GM19099 (cell line): ENCODE results near the gene GJB1.

ENCODE experiments used
- POLR2A ChIP-seq: IDR thresholded peaks from 3 replicates; pipeline ENCODE4 v1.6.1; 2011; ENCODE audit warnings: low read depth; ENCODE audit not compliant: insufficient read length; ENCODE audit errors: extremely low read depth

The GJB1 gene

DNA sequence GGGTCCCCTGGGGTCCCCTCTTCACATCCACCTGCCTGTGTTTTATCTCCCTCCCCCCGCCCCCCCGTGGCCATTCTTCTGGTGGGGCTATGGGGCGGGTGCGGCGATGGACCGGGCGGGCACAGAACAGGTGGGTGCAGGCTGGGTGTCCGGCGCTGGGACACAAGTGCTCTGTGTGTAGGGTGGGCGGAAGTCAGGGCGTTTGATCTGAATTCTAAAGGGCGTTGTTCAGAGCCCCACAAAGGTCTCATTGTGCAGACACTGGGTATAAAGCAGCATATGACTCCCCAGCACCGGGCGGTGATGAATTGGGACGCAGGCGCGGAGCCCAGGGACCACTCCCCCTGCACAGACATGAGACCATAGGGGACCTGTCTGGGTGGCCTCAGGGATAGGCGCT is at the start of gene GJB1:
Gene GJB1 (plus strand): TSS at position 296 of the 400 bp plus-strand sequence. CDS start 484 bp downstream, outside the sequence.
- no peak for TF ChIP-seq POLR2A

DNA sequence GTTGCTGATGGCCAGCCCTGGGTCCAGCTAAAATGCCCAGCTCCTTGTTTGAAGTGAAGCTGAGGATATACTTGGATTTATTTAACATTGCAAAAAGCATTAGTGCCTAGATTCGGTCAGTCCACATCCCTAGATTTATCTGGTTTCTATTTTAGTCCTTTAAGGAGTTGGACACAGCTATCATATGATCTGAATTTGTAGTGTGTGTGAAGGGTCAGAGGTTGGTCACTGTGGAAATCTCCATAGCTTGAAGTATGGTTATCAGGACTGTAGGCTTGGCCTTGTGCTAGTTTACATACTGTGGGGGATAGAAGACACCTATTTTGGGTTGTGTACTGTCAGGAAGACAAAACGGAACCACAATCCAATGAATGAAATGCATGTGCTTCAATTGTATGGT is 49.6 kb upstream of the GJB1 start:
- no peak for TF ChIP-seq POLR2A

DNA sequence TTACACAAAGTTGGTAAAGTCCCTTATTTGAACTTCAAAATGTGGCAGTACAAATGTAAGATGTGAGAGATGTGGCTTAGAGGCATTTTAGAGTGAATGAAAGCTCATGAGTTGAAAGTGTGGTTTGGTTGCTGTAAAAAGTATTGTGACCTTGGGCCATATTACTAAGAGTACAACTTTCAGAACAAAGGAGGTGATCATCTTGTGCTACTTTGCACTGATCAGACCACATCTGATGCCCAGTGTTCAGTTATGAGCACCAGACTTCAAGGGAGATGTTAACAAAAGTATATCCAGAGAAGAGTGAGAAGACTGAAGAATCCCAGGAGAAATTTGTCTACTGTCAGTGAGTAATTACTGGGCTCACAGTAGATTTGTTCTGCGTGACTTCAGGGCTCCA is 48.2 kb upstream of the GJB1 start:
- TF ChIP-seq POLR2A: no peak

DNA sequence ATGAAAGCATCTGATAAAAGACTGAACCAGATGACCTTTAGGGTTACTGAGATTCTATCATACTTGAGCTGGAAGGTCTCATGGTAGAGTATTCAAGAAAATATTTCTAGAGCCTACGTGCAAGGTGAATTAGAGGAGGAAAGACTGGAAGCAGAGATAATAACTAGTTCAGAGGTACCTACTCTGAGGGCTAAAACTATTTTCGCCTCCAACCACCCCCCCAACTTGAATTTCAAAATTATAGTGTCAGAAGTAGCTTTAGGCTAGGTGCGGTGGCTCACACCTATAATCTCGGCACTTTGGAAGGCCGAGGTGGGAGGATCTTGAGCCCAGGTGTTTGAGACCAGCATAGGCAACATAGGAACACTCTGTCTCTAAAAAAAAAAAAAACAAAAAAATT is 47.5 kb upstream of the GJB1 start:
- TF ChIP-seq POLR2A: no peak

DNA sequence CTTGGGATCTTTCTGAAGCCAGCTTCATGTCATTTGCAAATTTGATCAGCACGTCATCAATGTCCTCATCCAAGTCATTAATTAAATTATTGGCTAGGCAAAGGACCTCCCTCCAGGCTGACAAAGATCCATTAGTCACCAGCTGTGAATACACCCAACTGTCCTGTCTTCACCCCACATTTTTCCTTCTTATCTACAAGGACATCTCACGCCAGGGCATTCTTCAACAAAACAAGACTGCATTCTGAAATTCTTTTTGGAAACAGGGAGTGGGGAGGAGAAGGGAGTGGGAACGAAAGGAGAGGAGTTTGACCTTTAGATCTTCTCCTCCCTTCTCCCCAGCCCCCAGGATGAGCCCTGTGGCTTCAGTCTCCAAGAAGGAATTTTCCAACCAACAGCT is 45.7 kb upstream of the GJB1 start:
- no peak for TF ChIP-seq POLR2A

DNA sequence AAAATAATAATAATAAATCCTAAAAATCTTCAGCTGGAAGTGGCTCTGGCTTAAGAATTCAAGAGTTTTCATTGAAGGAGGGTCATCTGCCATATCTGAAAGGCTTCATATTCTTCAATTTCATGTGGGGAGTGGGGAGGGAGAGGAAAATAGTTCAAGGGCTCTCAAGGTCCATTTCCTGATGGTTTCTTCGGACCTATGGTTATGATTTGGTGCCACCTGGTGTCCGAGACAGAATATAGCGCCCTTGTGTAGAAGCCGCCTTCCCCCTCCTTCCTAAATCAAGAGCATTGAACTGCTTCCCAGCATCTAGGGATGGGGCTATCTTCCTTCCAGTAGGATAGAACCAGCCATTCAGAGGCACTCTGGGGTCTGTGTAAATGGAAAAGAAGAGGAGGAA is 44.1 kb upstream of the GJB1 start:
- TF ChIP-seq POLR2A: no peak

DNA sequence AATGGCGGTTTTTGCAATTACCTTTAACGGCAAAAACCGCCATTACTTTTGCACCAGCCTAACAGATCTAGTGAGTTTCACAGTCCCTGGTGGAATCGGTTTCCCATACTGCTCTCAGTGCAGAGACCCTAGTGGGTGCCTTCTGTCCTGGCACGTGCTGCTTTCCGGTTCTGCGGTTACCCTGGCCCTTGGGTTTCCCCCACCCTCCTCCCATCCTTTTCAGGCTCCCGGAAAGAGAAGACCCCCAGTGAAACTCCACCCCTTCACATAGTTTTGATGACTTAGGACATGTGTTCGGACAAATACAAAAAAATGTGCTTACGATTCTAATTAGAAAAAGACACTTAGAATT is 41.5 kb upstream of the GJB1 start:
- TF ChIP-seq POLR2A: no peak

DNA sequence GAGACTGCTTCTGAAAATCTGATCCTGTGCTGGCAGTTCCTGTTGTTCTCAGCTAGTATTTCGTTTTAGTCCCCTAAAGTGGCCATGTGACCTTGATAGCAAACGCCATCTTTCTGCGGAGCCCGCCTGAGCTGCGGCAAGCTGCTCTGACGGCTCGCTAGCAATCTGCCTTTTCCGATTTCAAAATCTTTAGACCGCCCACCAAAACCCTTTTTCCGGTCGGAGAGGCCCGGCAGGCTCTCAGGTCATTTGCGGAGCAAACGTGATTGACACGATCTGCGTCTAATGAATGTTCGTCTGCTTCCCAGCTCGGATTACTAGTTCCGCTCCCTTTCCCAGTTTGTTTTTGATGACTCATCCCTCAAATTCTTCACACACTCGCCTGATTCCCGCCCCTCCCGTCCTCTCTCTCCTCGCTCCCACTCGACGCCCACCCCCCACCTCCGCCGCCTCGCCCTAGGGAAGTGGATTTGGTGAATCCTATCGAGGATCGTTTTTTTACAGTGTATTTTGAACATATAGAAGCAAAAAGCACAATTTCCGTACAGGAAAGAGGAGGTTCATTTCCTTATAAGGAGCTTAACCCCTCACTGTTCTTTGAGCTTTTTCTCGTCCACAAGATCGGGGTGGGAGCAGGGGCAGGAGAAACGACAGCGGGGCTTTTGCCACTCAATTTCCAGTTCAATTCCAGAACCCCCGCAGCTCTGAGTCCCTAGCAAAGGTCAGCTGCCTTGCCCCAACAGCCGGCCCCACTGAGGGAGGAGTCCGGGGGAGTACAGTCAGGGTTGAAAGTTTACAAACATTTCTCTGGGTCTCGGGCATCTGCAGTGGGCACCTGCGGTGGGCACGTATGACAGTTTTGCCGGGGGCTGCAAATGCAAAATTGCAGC is 40.9 kb upstream of the GJB1 start:
- peak; percentile 76 for TF ChIP-seq POLR2A

DNA sequence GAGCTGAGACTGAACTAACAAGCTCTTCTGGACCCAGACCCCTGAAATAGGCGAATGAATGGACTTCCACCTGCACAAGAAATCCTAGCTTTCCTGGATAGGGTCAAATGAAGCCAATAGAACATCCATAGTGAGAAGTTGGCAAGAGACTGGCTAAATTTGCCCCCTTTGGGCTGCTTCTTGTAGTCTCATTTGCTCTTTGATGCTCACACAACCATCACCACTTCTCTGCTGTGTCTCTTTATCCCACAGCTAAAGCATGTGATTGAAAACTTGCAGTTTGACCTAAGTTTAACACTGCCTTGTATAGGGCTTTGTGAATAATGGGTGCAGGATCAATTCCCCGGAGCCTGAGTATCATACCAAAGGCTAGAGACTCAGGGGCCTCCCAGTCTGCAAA is 40.2 kb upstream of the GJB1 start:
- no peak for TF ChIP-seq POLR2A

DNA sequence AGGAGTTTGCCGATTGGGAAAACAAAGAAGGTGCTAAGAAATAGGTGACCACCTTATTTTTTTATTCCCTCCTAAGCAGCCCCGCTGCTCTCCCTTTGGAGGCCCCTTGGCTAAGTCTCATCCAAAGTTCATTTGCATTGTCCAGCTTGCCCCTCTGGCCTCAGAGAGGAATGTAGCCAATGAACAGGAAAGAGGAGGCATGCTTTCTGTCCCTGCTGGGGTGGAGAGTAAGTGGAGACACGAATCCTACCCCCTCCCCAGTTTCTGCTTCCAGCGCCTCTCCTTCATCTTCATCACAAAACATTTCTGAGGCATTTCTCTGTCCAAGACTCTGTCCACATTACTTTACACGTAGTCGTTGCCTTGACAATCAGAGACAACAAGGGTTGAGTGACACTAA is 39.7 kb upstream of the GJB1 start:
- TF ChIP-seq POLR2A: no peak

DNA sequence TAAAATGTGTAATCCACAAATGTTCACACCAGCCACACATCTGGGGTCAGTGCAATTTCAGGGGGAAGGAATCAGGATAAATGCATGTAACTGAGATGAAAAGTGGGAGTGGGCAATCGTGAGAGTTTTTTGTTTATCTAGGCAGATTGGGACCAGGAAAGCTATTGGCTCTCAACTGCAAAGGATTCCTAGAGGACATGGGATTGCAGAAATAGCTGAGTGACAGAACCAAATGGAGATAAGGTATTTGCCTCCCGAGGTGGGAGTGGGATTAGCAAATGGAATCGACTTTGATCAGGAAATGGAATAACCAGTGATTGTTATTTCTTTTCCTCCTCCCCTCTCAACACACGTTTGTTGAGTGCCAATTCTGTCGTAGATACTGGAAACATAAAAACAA is 38.9 kb upstream of the GJB1 start:
- no peak for TF ChIP-seq POLR2A

DNA sequence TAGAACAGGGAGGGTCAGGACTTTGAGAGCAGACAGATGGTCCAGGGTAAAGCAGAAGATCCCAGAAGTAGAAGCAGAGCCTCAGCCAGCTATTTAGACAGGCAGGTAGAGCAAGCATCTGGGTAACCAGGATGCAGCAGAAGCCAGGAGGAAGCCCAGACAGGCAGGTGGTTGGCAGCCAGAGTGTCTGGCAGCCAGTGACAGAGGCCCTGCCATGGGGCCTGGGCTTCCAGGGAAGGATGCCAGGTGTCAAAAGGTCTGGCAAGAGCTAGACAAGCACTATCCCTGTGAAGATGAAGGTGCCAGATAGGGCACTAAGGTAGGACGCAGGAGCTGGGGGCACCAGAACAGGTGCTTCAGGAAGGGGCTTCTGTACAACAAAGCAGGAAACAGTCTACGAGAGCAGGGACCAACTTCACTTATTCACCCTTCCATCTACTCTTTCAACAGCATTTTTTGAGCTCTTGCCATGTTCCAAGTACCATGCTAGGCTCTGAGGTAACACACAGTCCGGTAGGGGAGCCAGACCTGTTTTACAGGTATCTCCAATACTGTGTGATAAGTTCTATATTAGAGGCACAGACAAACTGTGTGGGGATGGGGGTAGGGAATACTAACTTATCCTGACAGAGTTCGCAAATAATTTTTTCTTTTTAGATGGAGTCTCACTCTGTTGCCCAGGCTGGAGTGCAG is 38.1 kb upstream of the GJB1 start:
- no peak for TF ChIP-seq POLR2A

DNA sequence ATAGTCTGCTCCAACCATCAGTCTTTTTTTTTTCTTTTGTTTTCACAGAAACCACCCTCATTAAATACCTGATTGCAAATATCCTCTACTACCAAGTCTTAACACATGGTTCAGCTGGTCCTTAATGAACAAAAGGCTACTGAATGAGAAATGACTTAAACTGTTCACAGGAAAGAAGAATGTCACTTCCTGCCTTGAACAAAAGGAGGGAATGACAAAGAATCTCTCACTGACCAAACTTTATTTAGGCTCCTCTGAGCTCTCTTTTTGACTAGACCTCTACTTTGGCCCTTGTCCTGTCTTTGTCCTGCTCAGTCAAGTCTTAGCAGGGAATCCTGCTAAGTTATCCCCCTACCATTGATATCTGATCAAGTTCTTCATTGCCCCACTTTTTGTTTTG is 31.8 kb upstream of the GJB1 start:
- no peak for TF ChIP-seq POLR2A

DNA sequence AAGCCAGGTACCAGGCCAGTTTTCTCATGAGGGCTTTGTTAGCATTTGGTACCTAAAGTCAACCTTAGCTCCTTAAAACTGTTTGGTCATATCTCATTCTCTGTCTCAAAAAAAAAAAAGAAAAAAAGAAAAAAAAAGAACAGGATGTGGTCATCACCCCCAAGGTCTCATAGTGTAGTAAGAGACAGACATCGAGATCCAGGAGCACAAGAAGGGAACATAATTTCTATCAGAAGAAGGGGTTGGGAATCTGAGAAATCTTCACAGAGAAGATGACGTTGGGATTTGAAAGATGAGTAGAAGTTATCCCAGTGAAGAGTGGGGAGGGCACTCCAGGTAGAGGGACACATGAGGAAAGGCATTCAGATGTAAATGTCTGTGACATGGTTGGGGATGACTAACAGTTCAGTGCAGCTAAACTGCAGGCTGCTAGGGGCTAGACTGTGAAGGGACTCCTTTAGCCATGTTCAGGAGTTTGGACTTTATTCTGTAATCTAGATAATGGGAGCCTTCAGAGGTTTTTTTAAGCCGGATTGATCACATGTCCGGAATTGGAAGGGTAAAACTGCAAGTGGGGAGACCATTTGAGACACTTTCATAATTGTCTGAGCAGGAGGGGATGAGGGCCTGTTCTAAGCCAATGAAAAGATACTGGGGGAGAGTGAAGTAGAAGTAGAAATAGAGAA is 26.9 kb upstream of the GJB1 start:
- TF ChIP-seq POLR2A: no peak

DNA sequence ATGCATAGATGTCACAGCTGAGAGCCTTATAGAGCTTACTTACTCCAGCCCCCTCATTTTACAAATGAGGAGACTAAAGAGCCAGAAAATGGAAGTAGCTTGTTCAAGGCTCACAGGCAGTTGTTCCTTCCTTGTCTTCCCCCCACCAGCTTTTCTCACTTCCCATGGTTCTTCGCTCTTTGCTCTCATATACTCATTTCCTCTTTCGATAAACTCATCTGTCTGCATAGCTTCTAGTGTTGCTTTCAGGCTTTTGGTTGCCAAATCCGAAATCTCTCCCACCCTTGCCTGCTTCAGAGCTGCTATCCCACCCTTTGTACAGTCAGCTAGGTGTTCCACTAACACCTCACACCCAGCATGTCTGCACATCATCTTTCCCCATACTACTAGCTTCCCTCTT is 25.0 kb upstream of the GJB1 start:
- peak; percentile 34 for TF ChIP-seq POLR2A
